Hepatocyte (in vitro differentiated cells): ENCODE results near the gene USP10.

Experiments used
- CTCF ChIP-seq: fragments of 200-600 bp; sonication (generic); IDR thresholded peaks from 2 replicates; pipeline ENCODE4 v1.5.1; 2016; ENCODE audit warnings: antibody characterized with exemption, mild to moderate bottlenecking; ENCODE audit not compliant: poor library complexity
- EZH2phosphoT487 ChIP-seq: fragments of 200-600 bp; sonication (generic); IDR thresholded peaks from one replicate; pipeline ENCODE4 v1.6.1; 2018; ENCODE audit warnings: antibody characterized with exemption, mild to moderate bottlenecking, low read depth, moderate library complexity; ENCODE audit not compliant: unreplicated experiment, severe bottlenecking

- TF ChIP-seq CTCF (no peak), EZH2phosphoT487 (no peak)
Observed at GRCh38 chr16:84811529-84811928, 111.7 kb downstream of the USP10 start.
